ENCODE results near the gene HES5.
"Not testable (repeated sequence)": the region's sequence is repeated elsewhere in the genome, so short reads cannot be mapped to it uniquely, and the experiment has no call there.

HES5 gene

GRCh38 chr1:2529784-2530512 is at the start of gene HES5:
HES5 (minus strand) TSS chr1:2530263; CDS start chr1:2530164, 99 bp downstream.
- DNase-seq, result peak in 5 of 14 donors; percentile 15 to 46 (median 32)

GRCh38 chr1:2578758-2579118 is 48.7 kb upstream of the HES5 start:
- DNase-seq, result no peak

GRCh38 chr1:2577565-2578075 is 47.6 kb upstream of the HES5 start:
- not testable (repeated sequence) for DNase-seq

GRCh38 chr1:2575801-2576663 is 46.0 kb upstream of the HES5 start:
- DNase-seq, result no peak

GRCh38 chr1:2574350-2574749 is 44.3 kb upstream of the HES5 start:
- no peak for DNase-seq

- DNase-seq, result no peak
These were observed 43.3 kb upstream of the HES5 start for GRCh38 chr1:2573250-2573920.

GRCh38 chr1:2571348-2571747 is 41.3 kb upstream of the HES5 start:
- no peak for DNase-seq

GRCh38 chr1:2570332-2570731 is 40.3 kb upstream of the HES5 start:
- DNase-seq, result peak in 1 of 14 donors; percentile 56

- DNase-seq, result not testable (repeated sequence)
These were observed 39.6 kb upstream of the HES5 start for GRCh38 chr1:2569703-2570102.

- DNase-seq, result no peak
These were observed 39.0 kb upstream of the HES5 start for GRCh38 chr1:2569060-2569459.

- DNase-seq, result not testable (repeated sequence)
These were observed 38.2 kb upstream of the HES5 start for GRCh38 chr1:2568187-2568816.

GRCh38 chr1:2567083-2567679 is 37.1 kb upstream of the HES5 start:
- no peak for DNase-seq

- DNase-seq, result no peak
These were observed 36.3 kb upstream of the HES5 start for GRCh38 chr1:2566101-2567045.

GRCh38 chr1:2564815-2565374 is 34.8 kb upstream of the HES5 start:
- DNase-seq, result no peak

GRCh38 chr1:2564006-2564814 is 34.1 kb upstream of the HES5 start:
- DNase-seq, result no peak

GRCh38 chr1:2563205-2563604 is 33.1 kb upstream of the HES5 start:
- no peak for DNase-seq

- DNase-seq, result no peak
These were observed 32.1 kb upstream of the HES5 start for GRCh38 chr1:2561898-2562895.

GRCh38 chr1:2561446-2561845 is 31.4 kb upstream of the HES5 start:
- no peak for DNase-seq
